Neuronal stem cell (in vitro differentiated cells): Measurements from ENCODE around the gene CMIP.

Experiments
- DNase-seq: peaks from one replicate; pipeline ENCODE4 v3.0.0-alpha.2; 2013; ENCODE audit warnings: low spot score
- H2AFZ ChIP-seq: one replicate; pipeline ENCODE4 v1.6.1; 2013; ENCODE audit warnings: mild to moderate bottlenecking, low read length, inconsistent platforms
- H2AK5ac ChIP-seq: 2 replicates; pipeline ENCODE4 v1.6.1; 2013; ENCODE audit warnings: low read depth, mild to moderate bottlenecking, inconsistent platforms, low read length, moderate library complexity, mixed read lengths
- H2BK120ac ChIP-seq: 2 replicates; pipeline ENCODE4 v1.6.1; 2013; ENCODE audit warnings: low read depth, mild to moderate bottlenecking, inconsistent platforms, low read length, moderate library complexity, mixed read lengths
- H2BK12ac ChIP-seq: one replicate; pipeline ENCODE4 v1.6.1; 2013; ENCODE audit warnings: low read length, inconsistent platforms
- H2BK15ac ChIP-seq: 2 replicates; pipeline ENCODE4 v1.6.1; 2013; ENCODE audit warnings: mild to moderate bottlenecking, low read length, inconsistent platforms, mixed read lengths
- H2BK5ac ChIP-seq: one replicate; pipeline ENCODE4 v1.6.1; 2013; ENCODE audit warnings: inconsistent platforms, mild to moderate bottlenecking, low read length, moderate library complexity
- H3K14ac ChIP-seq: one replicate; pipeline ENCODE4 v1.6.1; 2013; ENCODE audit warnings: low read length, inconsistent platforms
- H3K18ac ChIP-seq: 2 replicates; pipeline ENCODE4 v1.6.1; 2013; ENCODE audit warnings: low read length, inconsistent platforms
- H3K23ac ChIP-seq: 2 replicates; pipeline ENCODE4 v1.6.1; 2013; ENCODE audit warnings: low read depth, mild to moderate bottlenecking, mixed read lengths, low read length, inconsistent platforms; ENCODE audit not compliant: poor library complexity
- H3K27ac ChIP-seq: replicated peaks from 3 replicates; pipeline ENCODE4 v1.5.1; 2013; ENCODE audit warnings: low read length, inconsistent platforms
- H3K27me3 ChIP-seq, 3 experiments: 2 replicates each; pipeline ENCODE4 v1.6.1; 2013; ENCODE audit warnings: low read length in 3 of 3, mild to moderate bottlenecking in 2 of 3, inconsistent platforms in 1 of 3, low read depth in 1 of 3, mixed read lengths in 1 of 3, moderate library complexity in 1 of 3; ENCODE audit not compliant: control insufficient read depth in 3 of 3, insufficient read depth in 3 of 3
- H3K36me3 ChIP-seq, 2 donors: replicated peaks in 1 of 2; 2 replicates each; pipeline ENCODE4 v1.6.1; 2013; ENCODE audit warnings: low read length in 2 of 2; ENCODE audit not compliant: control insufficient read depth in 2 of 2, insufficient read depth in 2 of 2
- H3K4ac ChIP-seq: 2 replicates; pipeline ENCODE4 v1.6.1; 2013; ENCODE audit warnings: inconsistent platforms, mild to moderate bottlenecking, low read length, moderate library complexity
- H3K4me1 ChIP-seq, 2 donors: 1 replicate in 1 of 2; 2 replicates in 1 of 2; pipeline ENCODE4 v1.6.1; 2013; ENCODE audit warnings: low read length in 2 of 2, low read depth in 1 of 2; ENCODE audit not compliant: control insufficient read depth in 2 of 2, insufficient read depth in 1 of 2
- H3K4me2 ChIP-seq: one replicate; pipeline ENCODE4 v1.6.1; 2013; ENCODE audit warnings: mild to moderate bottlenecking, low read length, inconsistent platforms; ENCODE audit not compliant: insufficient read depth, poor library complexity, severe bottlenecking
- H3K4me3 ChIP-seq, 2 donors: 2 replicates each; pipeline ENCODE4 v1.5.1; 2013; ENCODE audit warnings: low read length in 2 of 2, mild to moderate bottlenecking in 2 of 2, inconsistent platforms in 1 of 2, moderate library complexity in 1 of 2
- H3K79me1 ChIP-seq: one replicate; pipeline ENCODE4 v1.6.1; 2013; ENCODE audit warnings: low read depth, mild to moderate bottlenecking, inconsistent platforms, low read length, moderate library complexity
- H3K9ac ChIP-seq: one replicate; pipeline ENCODE4 v1.6.1; 2013; ENCODE audit warnings: mild to moderate bottlenecking, low read depth, low read length, inconsistent platforms; ENCODE audit not compliant: poor library complexity
- H3K9me3 ChIP-seq, 2 donors: replicated peaks in 1 of 2; 2 replicates each; pipeline versions ENCODE3 to v1.6.1; 2013; ENCODE audit warnings: low read length in 2 of 2, mild to moderate bottlenecking in 2 of 2, inconsistent platforms in 1 of 2, low read depth in 1 of 2, mixed read lengths in 1 of 2, moderate library complexity in 1 of 2; ENCODE audit not compliant: control insufficient read depth in 2 of 2, insufficient read depth in 1 of 2
- H4K8ac ChIP-seq: one replicate; pipeline ENCODE4 v1.6.1; 2013; ENCODE audit warnings: low read depth, mild to moderate bottlenecking, inconsistent platforms, low read length, moderate library complexity
- H4K91ac ChIP-seq: one replicate; pipeline ENCODE4 v1.6.1; 2013; ENCODE audit warnings: low read length, low read depth, mild to moderate bottlenecking, inconsistent platforms; ENCODE audit not compliant: poor library complexity
- WGBS, 2 donors: extraction: QIAGEN DNeasy Blood & Tissue Kit; methylation state at CpG; one replicate each; pipeline ENCODE4 v1.1.7; 2013; ENCODE audit warnings: missing lambda C conversion rate in 2 of 2, mixed read lengths in 1 of 2; ENCODE audit not compliant: insufficient read length in 2 of 2, insufficient replicate concordance in 1 of 2; ENCODE audit errors: extremely low coverage in 2 of 2; 5-methylcytosine and 5-hydroxymethylcytosine counted together

The CMIP gene

DNA sequence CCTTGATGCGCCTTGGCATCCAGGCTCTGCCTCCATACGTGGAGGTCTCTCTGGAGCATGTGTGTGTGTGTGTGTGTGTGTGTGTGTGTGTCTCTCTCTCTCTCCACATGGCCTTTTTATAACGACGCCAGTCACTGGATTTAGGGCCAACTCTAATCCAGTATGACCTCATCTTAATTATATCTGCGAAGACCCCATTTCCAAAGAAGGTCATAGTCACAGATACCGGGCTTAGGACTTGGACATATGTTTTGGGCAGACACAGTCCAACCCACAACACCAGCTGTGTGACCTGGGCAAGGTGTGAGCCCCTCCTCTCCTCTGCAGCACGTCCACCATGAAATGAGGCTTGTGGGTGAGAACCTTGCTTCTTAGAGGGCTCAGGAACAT, 196.1 kb downstream of the CMIP start:
- no peak overlapping the region for H3K4ac ChIP-seq
- H3K27me3 ChIP-seq: no peaks in the 10 kb centered on the region
- no peak overlapping the region for H2BK12ac ChIP-seq
- H4K8ac ChIP-seq: no peak overlapping the region
- H3K18ac ChIP-seq: peak overlapping the region; percentile 32
- peaks cover 1% of the 10 kb centered on the region for H3K79me1 ChIP-seq
- H4K91ac ChIP-seq: no peak overlapping the region
- no peak overlapping the region for H3K14ac ChIP-seq
- peak overlapping the region; percentile 58 for H2BK120ac ChIP-seq
- no peak overlapping the region for H3K9ac ChIP-seq
- no peak overlapping the region for H2BK5ac ChIP-seq
- H3K4me1 ChIP-seq: peaks cover 10 to 29% of the 10 kb centered on the region in 2 donors
- H3K36me3 ChIP-seq: no peaks in the 10 kb centered on the region
- H2AK5ac ChIP-seq: no peak overlapping the region
- H3K4me2 ChIP-seq: no peak overlapping the region
- H3K4me3 ChIP-seq: peak overlapping the region in 1 of 2 donors; percentile 20
- WGBS, 2 donors: no CpG with 5 or more reads among the region's 7 CpGs
- no peak for DNase-seq
- no peak overlapping the region for H2BK15ac ChIP-seq
- H3K23ac ChIP-seq: peak overlapping the region; percentile 46
- H3K9me3 ChIP-seq: no peaks in the 10 kb centered on the region
- no peak overlapping the region for H3K27ac ChIP-seq
- no peak overlapping the region for H2AFZ ChIP-seq

DNA sequence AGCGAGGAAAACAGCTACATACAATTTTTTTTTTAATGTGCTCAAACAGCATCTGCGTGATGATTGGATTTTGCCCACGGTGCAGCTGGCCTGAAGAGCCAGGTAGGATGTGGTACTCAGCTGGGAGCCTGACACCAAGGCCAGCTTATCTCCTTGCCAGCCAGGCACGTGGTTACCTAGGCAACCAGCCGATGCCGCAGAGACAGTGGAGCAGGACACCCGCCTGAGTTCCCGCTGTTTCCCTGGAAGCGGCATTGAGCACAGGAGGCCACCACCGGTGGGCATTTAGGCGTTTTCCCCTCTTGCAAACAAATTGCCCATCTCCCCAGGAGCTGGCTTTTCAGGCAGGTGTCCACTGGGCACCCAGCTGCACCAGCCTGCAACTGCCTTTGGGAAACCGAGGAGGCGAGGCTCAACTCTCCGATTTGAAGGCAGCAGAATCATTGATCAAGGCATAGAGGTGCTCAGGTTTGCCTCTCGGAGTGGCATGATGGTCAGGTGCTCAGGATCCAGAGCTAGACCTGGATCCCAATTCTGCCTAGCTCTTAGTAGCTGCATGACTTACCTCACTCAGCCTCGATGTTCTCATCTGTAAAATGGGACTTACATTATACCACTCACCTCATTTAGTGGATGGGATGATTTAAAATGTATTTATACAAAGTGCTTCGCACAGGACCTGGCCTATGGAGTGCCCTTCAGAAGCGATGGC, 196.9 kb downstream of the CMIP start:
- H3K27me3 ChIP-seq: no peaks in the 10 kb centered on the region
- no peak overlapping the region for H2BK5ac ChIP-seq
- DNase-seq: peak; percentile 36
- no peak overlapping the region for H4K8ac ChIP-seq
- WGBS, 2 donors: no CpG with 5 or more reads among the region's 18 CpGs
- H4K91ac ChIP-seq: no peak overlapping the region
- H3K14ac ChIP-seq: no peak overlapping the region
- no peak overlapping the region for H3K27ac ChIP-seq
- H3K4ac ChIP-seq: no peak overlapping the region
- no peaks in the 10 kb centered on the region for H3K36me3 ChIP-seq
- H3K18ac ChIP-seq: no peak overlapping the region
- H2AFZ ChIP-seq: no peak overlapping the region
- H3K4me3 ChIP-seq: no peak overlapping the region
- peaks cover 10 to 29% of the 10 kb centered on the region in 2 donors for H3K4me1 ChIP-seq
- H3K23ac ChIP-seq: peak overlapping the region; percentile 46
- H3K9me3 ChIP-seq: no peaks in the 10 kb centered on the region
- no peak overlapping the region for H2AK5ac ChIP-seq
- H2BK12ac ChIP-seq: no peak overlapping the region
- no peak overlapping the region for H2BK15ac ChIP-seq
- peaks cover 1% of the 10 kb centered on the region for H3K79me1 ChIP-seq
- no peak overlapping the region for H3K9ac ChIP-seq
- H3K4me2 ChIP-seq: no peak overlapping the region
- H2BK120ac ChIP-seq: peak overlapping the region; percentile 58

DNA sequence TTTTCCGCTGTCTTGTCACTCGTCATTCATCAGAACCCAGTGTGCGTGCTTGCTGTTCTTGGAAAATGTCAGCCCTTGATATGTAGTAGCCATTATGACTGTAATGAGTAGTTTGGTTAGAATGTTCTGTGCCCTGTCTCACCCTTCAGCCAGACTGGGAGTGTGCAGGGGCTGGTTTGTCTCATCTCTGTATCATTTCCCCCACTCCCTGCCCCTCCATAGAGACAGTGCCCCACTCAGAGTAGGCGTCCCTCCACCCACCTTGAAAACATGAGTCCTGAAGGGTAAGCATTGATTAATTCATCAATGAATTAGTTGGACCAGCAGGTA, 197.5 kb downstream of the CMIP start:
- H3K18ac ChIP-seq: no peak overlapping the region
- WGBS, 2 donors: no CpG with 5 or more reads among the region's 4 CpGs

DNA sequence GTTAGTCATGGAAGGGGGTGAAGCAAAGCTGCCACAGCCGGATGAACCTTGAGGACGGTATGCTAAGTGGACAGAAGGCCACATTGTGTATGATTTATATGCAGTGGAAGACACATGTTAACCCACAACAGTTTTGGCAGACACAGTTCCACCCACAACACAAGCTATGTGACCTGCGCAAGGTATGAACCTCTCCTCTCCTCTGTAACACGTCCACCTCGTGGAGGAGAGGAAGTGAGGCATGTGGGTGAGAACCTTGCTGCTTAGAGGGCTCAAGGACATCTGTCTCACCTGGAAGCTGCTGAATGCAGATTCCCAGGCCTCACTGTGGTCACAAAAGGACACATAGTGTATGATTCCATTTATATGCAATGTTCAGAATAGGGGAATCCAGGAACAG, 198.3 kb downstream of the CMIP start:
- no peaks in the 10 kb centered on the region for H3K36me3 ChIP-seq
- H4K8ac ChIP-seq: no peak overlapping the region
- H2BK120ac ChIP-seq: no peak overlapping the region
- H3K4me1 ChIP-seq: peaks cover 10 to 25% of the 10 kb centered on the region in 2 donors
- H3K14ac ChIP-seq: no peak overlapping the region
- H2AK5ac ChIP-seq: no peak overlapping the region
- no peak overlapping the region for H2AFZ ChIP-seq
- no peak overlapping the region for H3K18ac ChIP-seq
- H3K9me3 ChIP-seq: no peaks in the 10 kb centered on the region
- no peak for DNase-seq
- H3K27me3 ChIP-seq: no peaks in the 10 kb centered on the region
- H3K4ac ChIP-seq: no peak overlapping the region
- no peak overlapping the region for H3K9ac ChIP-seq
- no peak overlapping the region for H2BK15ac ChIP-seq
- H3K79me1 ChIP-seq: peaks cover 1% of the 10 kb centered on the region
- peak overlapping the region in 1 of 2 donors; percentile 52 for H3K4me3 ChIP-seq
- no peak overlapping the region for H2BK5ac ChIP-seq
- H4K91ac ChIP-seq: no peak overlapping the region
- no CpG with 5 or more reads among the region's 5 CpGs for WGBS, 2 donors
- no peak overlapping the region for H3K23ac ChIP-seq
- no peak overlapping the region for H3K4me2 ChIP-seq
- no peak overlapping the region for H2BK12ac ChIP-seq
- no peak overlapping the region for H3K27ac ChIP-seq

More for the DNA sequence above, 197.5 kb downstream of the CMIP start:
- H3K9ac ChIP-seq: no peak overlapping the region
- H3K27me3 ChIP-seq: no peaks in the 10 kb centered on the region
- H3K79me1 ChIP-seq: peaks cover 1% of the 10 kb centered on the region
- DNase-seq: no peak
- H3K4ac ChIP-seq: no peak overlapping the region
- H2BK15ac ChIP-seq: no peak overlapping the region
- H2BK120ac ChIP-seq: no peak overlapping the region
- no peak overlapping the region for H2BK5ac ChIP-seq
- no peak overlapping the region for H4K91ac ChIP-seq
- H4K8ac ChIP-seq: no peak overlapping the region
- no peak overlapping the region for H2AFZ ChIP-seq
- no peak overlapping the region for H2BK12ac ChIP-seq
- no peak overlapping the region for H3K14ac ChIP-seq
- no peaks in the 10 kb centered on the region for H3K36me3 ChIP-seq
- H3K4me3 ChIP-seq: no peak overlapping the region
- no peak overlapping the region for H3K4me2 ChIP-seq
- H3K9me3 ChIP-seq: no peaks in the 10 kb centered on the region
- H3K23ac ChIP-seq: no peak overlapping the region
- H3K4me1 ChIP-seq: peaks cover 10 to 29% of the 10 kb centered on the region in 2 donors
- H3K27ac ChIP-seq: no peak overlapping the region
- H2AK5ac ChIP-seq: no peak overlapping the region
